ENCODE measurements around the gene HIVEP2.

HIVEP2 gene

GRCh38 chr6:142946181-142946923 is 1.4 kb upstream of the HIVEP2 start:
- peak; percentile 59 for DNase-seq (ENCODE audit: low read depth)

DNA sequence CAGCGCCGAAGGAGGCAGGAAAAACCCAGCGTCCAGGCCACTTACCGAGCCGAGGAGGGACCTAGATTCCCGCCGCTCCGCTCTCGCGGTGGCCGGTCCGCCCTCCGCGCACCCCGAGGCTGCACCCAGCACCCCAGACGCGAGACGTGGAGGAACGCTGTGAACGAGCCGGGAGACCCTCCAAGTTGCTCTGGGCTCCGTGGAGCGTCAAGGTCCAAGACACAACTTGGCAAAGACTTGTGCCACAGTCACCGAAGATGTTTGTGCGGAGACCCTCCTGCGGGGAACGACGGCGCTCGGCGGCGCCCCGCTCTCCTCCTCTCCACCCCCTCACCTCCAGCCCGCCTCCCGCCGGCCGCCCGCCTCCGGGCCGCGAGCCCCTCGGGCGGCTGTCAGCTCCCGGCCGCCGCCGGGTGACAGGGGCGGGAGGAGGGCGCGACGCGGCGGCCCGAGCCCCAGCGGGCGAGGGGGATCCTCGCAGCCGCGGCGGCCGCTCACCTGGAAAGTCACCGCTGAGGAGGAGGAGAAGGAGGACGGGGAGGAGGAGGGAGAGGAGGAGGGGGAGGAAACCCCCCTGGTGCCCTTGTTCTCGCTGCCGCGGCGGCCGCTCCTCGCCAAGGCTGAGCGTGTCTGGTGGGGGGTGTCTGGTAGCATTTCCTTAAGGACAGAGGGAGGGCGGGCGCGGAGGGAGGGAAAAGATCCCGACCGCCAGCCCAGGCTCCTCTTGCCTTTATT is 637 bp upstream of the HIVEP2 start:
- peak; percentile 35 for DNase-seq (ENCODE audit: low read depth)

- DNase-seq (ENCODE audit: low read depth): peak; percentile 75
These were observed 590 bp downstream of the HIVEP2 start for GRCh38 chr6:142944124-142945048.

- no peak for DNase-seq (ENCODE audit: low read depth)
These were observed 1.3 kb downstream of the HIVEP2 start for GRCh38 chr6:142943711-142944123.

DNA sequence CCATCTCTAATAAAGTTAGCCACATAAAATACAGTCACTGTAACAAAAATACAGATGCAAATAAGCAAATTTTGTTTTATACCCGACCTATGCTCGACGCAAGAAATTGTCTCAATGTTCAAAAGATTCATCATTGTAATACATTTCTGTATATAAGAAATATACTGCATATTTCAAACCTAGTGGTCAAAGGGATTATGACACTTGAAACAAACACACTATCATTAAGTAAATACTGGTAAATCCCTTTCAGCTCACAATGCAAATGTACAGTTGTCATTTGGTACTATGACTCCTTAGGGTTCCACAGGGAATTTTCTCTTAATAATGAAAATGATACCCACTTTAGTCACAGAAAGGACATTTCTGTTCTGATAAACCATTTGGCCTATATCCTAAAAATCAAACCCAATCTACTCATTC is 2.2 kb downstream of the HIVEP2 start:
- DNase-seq (ENCODE audit: low read depth): no peak

DNA sequence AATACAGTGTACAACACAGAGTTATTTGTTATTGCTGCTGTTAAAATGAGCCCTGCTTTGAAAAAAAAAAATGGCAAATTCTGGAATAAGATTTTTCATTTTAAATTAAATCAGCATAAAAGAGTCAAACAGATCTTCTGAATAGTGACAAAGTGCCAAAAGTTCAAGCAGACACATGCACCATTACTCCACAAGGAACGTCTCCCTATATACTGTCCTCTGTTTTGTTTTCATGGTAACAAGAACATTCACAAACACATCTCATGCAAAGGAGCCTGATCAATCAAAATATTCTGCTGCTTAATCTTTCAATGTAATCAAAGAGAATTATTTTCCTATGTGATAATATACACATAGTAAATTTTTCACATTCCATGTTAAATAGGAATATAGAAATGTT is 2.7 kb downstream of the HIVEP2 start:
- DNase-seq (ENCODE audit: low read depth): no peak

GRCh38 chr6:142941018-142941417 is 4.0 kb downstream of the HIVEP2 start:
- DNase-seq (ENCODE audit: low read depth): no peak

GRCh38 chr6:142940487-142940886 is 4.5 kb downstream of the HIVEP2 start:
- no peak for DNase-seq (ENCODE audit: low read depth)

GRCh38 chr6:142938510-142938909 is 6.5 kb downstream of the HIVEP2 start:
- no peak for DNase-seq (ENCODE audit: low read depth)

GRCh38 chr6:142937986-142938385 is 7.0 kb downstream of the HIVEP2 start:
- no peak for DNase-seq (ENCODE audit: low read depth)

GRCh38 chr6:142935553-142936517 is 9.1 kb downstream of the HIVEP2 start:
- no peak for DNase-seq (ENCODE audit: low read depth)

DNA sequence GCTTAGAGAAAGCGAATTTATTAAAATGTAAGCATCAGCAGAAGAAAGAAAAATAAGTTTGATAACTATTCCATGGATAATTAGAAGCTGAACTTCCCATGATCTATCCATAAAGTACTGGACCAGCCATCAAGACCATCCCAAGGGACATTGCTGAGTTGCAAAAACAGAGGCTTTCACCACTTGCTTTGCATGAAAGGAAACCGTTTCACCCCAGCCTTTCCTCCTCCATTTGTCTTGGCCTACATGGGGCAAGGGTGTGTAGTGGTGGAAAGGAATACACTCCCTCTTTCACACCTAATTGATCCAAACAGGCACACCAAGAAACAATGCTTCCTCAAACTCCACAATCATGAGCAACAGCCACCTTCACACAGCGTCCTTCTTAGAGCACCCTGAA is 10.4 kb downstream of the HIVEP2 start:
- no peak for DNase-seq (ENCODE audit: low read depth)

GRCh38 chr6:142934106-142934505 is 10.9 kb downstream of the HIVEP2 start:
- DNase-seq (ENCODE audit: low read depth): no peak

- no peak for DNase-seq (ENCODE audit: low read depth)
These were observed 11.3 kb downstream of the HIVEP2 start for GRCh38 chr6:142933701-142934100.

- no peak for DNase-seq (ENCODE audit: low read depth)
These were observed 12.1 kb downstream of the HIVEP2 start for GRCh38 chr6:142932889-142933288.

GRCh38 chr6:142929751-142930358 is 15.1 kb downstream of the HIVEP2 start:
- DNase-seq (ENCODE audit: low read depth): no peak

DNA sequence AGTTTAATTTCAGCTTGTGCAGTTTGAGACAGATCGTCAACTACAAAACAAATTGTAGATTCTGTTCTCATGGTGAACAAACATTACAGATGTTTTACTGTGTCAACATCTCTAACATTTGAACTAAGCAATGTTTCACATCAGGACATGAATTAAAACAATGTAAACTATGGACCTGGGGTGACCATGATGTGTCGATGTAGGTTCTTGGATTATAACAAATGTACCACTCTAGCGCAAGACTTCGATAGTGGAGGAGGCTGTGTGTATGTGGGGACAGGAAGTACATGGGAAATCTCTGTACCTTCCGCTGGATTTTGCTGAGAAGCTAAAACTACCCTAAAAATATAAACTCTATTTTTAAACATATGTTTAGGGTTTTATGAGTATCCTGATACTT is 17.1 kb downstream of the HIVEP2 start:
- DNase-seq (ENCODE audit: low read depth): no peak

DNA sequence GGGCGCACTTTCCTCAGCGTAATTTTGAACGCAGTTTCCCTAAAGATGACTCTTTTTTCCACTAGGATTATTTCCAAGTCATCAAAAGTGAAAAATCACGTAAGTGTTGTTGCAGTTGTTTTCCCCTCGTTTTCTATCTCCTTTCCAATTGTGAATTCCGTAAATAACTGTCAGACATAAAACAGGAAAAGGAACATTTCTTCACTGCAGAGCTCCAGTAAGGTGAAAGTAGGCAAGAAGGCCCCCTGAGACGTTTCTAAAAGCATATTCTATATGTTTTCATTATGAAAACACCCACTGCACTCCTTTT is 17.8 kb downstream of the HIVEP2 start:
- DNase-seq (ENCODE audit: low read depth): no peak

GRCh38 chr6:142926494-142927270 is 18.3 kb downstream of the HIVEP2 start:
- DNase-seq (ENCODE audit: low read depth): no peak

DNA sequence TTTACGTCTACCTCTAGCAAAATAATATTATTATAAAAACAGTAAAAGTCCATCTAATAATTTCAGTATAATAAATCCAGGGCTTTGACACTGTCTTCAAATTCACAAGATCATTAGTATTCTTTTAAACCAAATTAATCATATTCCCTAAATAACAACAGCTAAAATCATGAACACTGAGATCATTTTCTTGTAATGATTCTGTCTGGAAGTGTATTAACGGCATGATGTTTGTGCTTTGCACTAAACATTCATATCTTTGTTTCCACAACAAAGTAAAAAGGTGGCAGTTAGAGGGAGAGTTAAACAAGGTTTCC is 18.8 kb downstream of the HIVEP2 start:
- no peak for DNase-seq (ENCODE audit: low read depth)

Data from stimulated activated CD8-positive, alpha-beta memory T cell treated with anti-CD3 and anti-CD28 coated beads, Interleukin-15, amount 100 ng/mL, for 24 hours (primary cell).